Liver (tissue), 9 donors: Measurements from ENCODE around the gene LYVE1. TPM values are rescaled to one million over a fixed set of nuclear protein-coding genes. Genes with fewer than 3 reads are reported as not detected.

Experiments used
- DNase-seq: peaks from one replicate; pipeline ENCODE4 v3.0.0-alpha.2; 2017; ENCODE audit warnings: low spot score
- H3K27ac ChIP-seq, 2 donors: one replicate each; pipeline ENCODE4 v1.7.0; 2013; ENCODE audit warnings: inconsistent platforms in 2 of 2, low read length in 2 of 2, control low read depth in 1 of 2, low read depth in 1 of 2, mild to moderate bottlenecking in 1 of 2
- H3K27me3 ChIP-seq, 4 donors: one replicate each; pipeline versions ENCODE4 v1.6.1 to v1.7.0; 2013; ENCODE audit warnings: low read length in 3 of 4, inconsistent platforms in 1 of 4, mild to moderate bottlenecking in 1 of 4, moderate library complexity in 1 of 4; ENCODE audit not compliant: control insufficient read depth in 4 of 4, insufficient read depth in 4 of 4
- H3K36me3 ChIP-seq, 4 donors: one replicate each; pipeline versions ENCODE4 v1.6.1 to v1.7.0; 2013; ENCODE audit warnings: low read length in 3 of 4, mild to moderate bottlenecking in 3 of 4, low read depth in 1 of 4, moderate library complexity in 1 of 4; ENCODE audit not compliant: control insufficient read depth in 4 of 4, insufficient read depth in 3 of 4
- H3K4me1 ChIP-seq, 4 donors: one replicate each; pipeline versions ENCODE4 v1.6.1 to v1.7.0; 2013; ENCODE audit warnings: low read length in 3 of 4, mild to moderate bottlenecking in 3 of 4, moderate library complexity in 1 of 4; ENCODE audit not compliant: control insufficient read depth in 4 of 4, insufficient read depth in 4 of 4
- H3K4me3 ChIP-seq, 3 donors: one replicate each; pipeline versions ENCODE4 v1.6.1 to v1.7.0; 2013; ENCODE audit warnings: low read length in 3 of 3, control low read depth in 1 of 3, low read depth in 1 of 3, mild to moderate bottlenecking in 1 of 3
- H3K9ac ChIP-seq, 2 donors: one replicate each; pipeline ENCODE4 v1.7.0; 2013; ENCODE audit warnings: low read length in 2 of 2, mild to moderate bottlenecking in 2 of 2, moderate library complexity in 2 of 2, control low read depth in 1 of 2, low read depth in 1 of 2
- H3K9me3 ChIP-seq, 4 donors: one replicate each; pipeline versions ENCODE4 v1.6.1 to v1.7.0; 2013; ENCODE audit warnings: low read length in 3 of 4; ENCODE audit not compliant: control insufficient read depth in 4 of 4
- CTCF ChIP-seq: fragments of 150-350 bp; IDR thresholded peaks from 2 replicates; pipeline ENCODE4 v1.5.1; 2017; ENCODE audit warnings: improper control_type of control experiment, low read depth, low read length; ENCODE audit not compliant: missing input control
- EGR1 ChIP-seq, 2 donors: IDR thresholded peaks; 2 replicates each; pipeline ENCODE4 v1.6.1; 2016 to 2018; ENCODE audit warnings: antibody characterized with exemption in 2 of 2, low read depth in 2 of 2
- FOXA1 ChIP-seq: IDR thresholded peaks from 2 replicates; pipeline ENCODE4 v1.6.1; 2016; ENCODE audit warnings: antibody characterized with exemption
- FOXA2 ChIP-seq: IDR thresholded peaks from 2 replicates; pipeline ENCODE4 v1.6.1; 2016; ENCODE audit warnings: antibody characterized with exemption
- GABPA ChIP-seq, 2 donors: IDR thresholded peaks in 1 of 2; conservative IDR thresholded peaks in 1 of 2; 2 replicates each; pipeline ENCODE4 v1.6.1; 2016; ENCODE audit warnings: antibody characterized with exemption in 2 of 2, mild to moderate bottlenecking in 1 of 2, moderate library complexity in 1 of 2
- HNF4A ChIP-seq, 2 donors: conservative IDR thresholded peaks; 2 replicates each; pipeline ENCODE4 v1.6.1; 2016; ENCODE audit warnings: antibody characterized with exemption in 2 of 2, mild to moderate bottlenecking in 2 of 2
- HNF4G ChIP-seq: IDR thresholded peaks from 2 replicates; pipeline ENCODE4 v1.6.1; 2016; ENCODE audit warnings: antibody characterized with exemption
- JUND ChIP-seq, 2 donors: IDR thresholded peaks; 2 replicates each; pipeline ENCODE4 v1.6.1; 2016; ENCODE audit warnings: antibody characterized with exemption in 2 of 2
- MAX ChIP-seq: IDR thresholded peaks from 2 replicates; pipeline ENCODE4 v1.6.1; 2016; ENCODE audit warnings: antibody characterized with exemption
- NR2F2 ChIP-seq: IDR thresholded peaks from 2 replicates; pipeline ENCODE4 v1.6.1; 2016; ENCODE audit warnings: antibody characterized with exemption
- RAD21 ChIP-seq, 2 donors: IDR thresholded peaks; 2 replicates each; pipeline ENCODE4 v1.6.1; 2016; ENCODE audit warnings: antibody characterized with exemption in 2 of 2, mild to moderate bottlenecking in 2 of 2
- REST ChIP-seq: IDR thresholded peaks from 2 replicates; pipeline ENCODE4 v1.6.1; 2016; ENCODE audit warnings: antibody characterized with exemption, mild to moderate bottlenecking
- RXRA ChIP-seq, 2 donors: IDR thresholded peaks; 2 replicates each; pipeline ENCODE4 v1.6.1; 2017 to 2018; ENCODE audit warnings: antibody characterized with exemption in 2 of 2, mild to moderate bottlenecking in 1 of 2
- SP1 ChIP-seq: IDR thresholded peaks from 2 replicates; pipeline ENCODE4 v1.6.1; 2018; ENCODE audit warnings: antibody characterized with exemption, mild to moderate bottlenecking
- TAF1 ChIP-seq: conservative IDR thresholded peaks from 2 replicates; pipeline ENCODE4 v1.6.1; 2016; ENCODE audit warnings: antibody characterized with exemption, mild to moderate bottlenecking
- YY1 ChIP-seq: IDR thresholded peaks from 2 replicates; pipeline ENCODE4 v1.6.1; 2016; ENCODE audit warnings: antibody characterized with exemption, mild to moderate bottlenecking
- ZBTB33 ChIP-seq: IDR thresholded peaks from 2 replicates; pipeline ENCODE4 v1.6.1; 2016; ENCODE audit warnings: antibody characterized with exemption
- WGBS: extraction: QIAGEN DNeasy Blood & Tissue Kit; methylation state at CpG from one replicate; pipeline ENCODE4 v1.1.7; 2013; 5-methylcytosine and 5-hydroxymethylcytosine counted together
- polyA plus RNA-seq, 2 donors: library from polyadenylated mRNA; stranded (reverse) in 1 of 2; unstranded in 1 of 2; fragments of 200-250 nt in 1 of 2; fragments of >200 nt in 1 of 2; fragmentation: Nextera tagmentation in 1 of 2; extraction: Ambion mirVana in 1 of 2; gene quantifications; one replicate each; pipeline versions ENCODE4 v1.2.1 to v1.2.3, GENCODE V29; 2013 to 2015
- total RNA-seq, 2 donors: library from RNA; depleted of rRNA; stranded (reverse); fragments of >200 nt; gene quantifications; one replicate each; pipeline ENCODE4 v1.2.3, GENCODE V29; 2014
- TF ChIP-seq, protein P1 (sequence below): IDR thresholded peaks from 2 replicates; pipeline ENCODE4 v1.6.1; 2016; ENCODE audit warnings: antibody characterized with exemption
- donor health status: healthy.
- donor health status: healthy.
- donor health status: healthy.
- donor health status: healthy.
- donor health status: healthy.

Gene LYVE1
- total and polyA plus RNA-seq, 4 donors: 11.3 to 46.7 (median 28.3) TPM

DNA sequence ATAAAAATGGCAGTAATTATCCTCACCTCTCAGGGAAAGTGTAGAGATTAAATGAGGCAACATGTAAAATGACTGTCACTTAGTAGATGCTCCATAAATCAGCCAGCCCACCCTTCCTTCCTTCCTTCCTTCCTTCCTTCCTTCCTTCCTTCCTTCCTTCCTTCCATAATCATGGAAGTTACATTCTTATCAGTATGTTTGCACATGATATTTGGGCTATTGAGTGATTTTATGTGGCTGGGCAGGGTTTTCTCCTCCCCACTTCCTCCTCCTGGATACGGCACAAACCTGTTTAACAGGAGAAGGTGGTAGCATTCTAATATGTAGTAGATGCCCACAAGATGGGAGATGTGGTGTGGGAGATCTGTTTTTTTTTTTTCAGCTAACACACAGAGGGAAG is 11.9 kb downstream of the LYVE1 start:
- no peak overlapping the region for H3K4me3 ChIP-seq
- peaks cover 0 to 5% (median 0%) of the 10 kb centered on the region in 4 donors for H3K4me1 ChIP-seq
- H3K9ac ChIP-seq: no peak overlapping the region
- no peaks in the 10 kb centered on the region for H3K27me3 ChIP-seq
- 67% methylated on average over 1 of the region's 1 CpG for WGBS
- DNase-seq: no peak
- H3K36me3 ChIP-seq: peaks cover 0 to 4% (median 1%) of the 10 kb centered on the region in 4 donors
- H3K27ac ChIP-seq: no peak overlapping the region
- H3K9me3 ChIP-seq: peaks cover 0 to 4% (median 0%) of the 10 kb centered on the region in 4 donors
- TF ChIP-seq NR2F2 (no peak), EGR1 (IDR thresholded peaks at IDR 0.05; ENCODE audit: low read depth in 2 of 2) (no peak)
- TF ChIP-seq, protein P1, sequence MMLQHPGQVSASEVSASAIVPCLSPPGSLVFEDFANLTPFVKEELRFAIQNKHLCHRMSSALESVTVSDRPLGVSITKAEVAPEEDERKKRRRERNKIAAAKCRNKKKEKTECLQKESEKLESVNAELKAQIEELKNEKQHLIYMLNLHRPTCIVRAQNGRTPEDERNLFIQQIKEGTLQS: no peak

- Histone ChIP-seq H3K4me3 (no peak overlapping the region), H3K36me3 (no peaks in the 10 kb centered on the region), H3K27ac (no peak overlapping the region), H3K27me3 (no peaks in the 10 kb centered on the region), H3K9me3 (peaks cover 0 to 4% (median 0%) of the 10 kb centered on the region in 4 donors), H3K4me1 (no peaks in the 10 kb centered on the region), H3K9ac (no peak overlapping the region)
- TF ChIP-seq RAD21 (IDR thresholded peaks at IDR 0.05): no peak
- DNase-seq: no peak
- WGBS: 86% methylated on average over 3 of the region's 3 CpGs
These were observed 16.6 kb downstream of the LYVE1 start for GRCh38 chr11:10551845-10552352.

DNA sequence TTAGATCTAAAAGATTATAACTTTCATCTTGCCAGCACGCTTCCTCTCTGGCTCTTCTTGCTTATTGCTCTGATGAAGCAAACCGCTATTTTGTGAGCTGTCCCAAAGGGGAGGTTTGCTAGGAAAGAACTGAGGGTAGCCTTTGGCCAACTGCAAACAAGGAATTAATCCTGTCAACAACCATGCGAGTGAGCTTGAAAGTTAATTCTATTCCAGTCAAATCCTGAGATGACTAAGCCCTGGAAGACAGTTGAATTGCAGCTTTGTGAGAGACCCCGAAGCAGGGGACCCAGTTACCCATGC is 17.2 kb downstream of the LYVE1 start:
- peaks cover 0 to 4% (median 0%) of the 10 kb centered on the region in 4 donors for H3K9me3 ChIP-seq
- H3K27ac ChIP-seq: no peak overlapping the region
- no peak overlapping the region for H3K4me3 ChIP-seq
- H3K9ac ChIP-seq: no peak overlapping the region
- TF ChIP-seq CTCF (no peak), TAF1 (no peak), FOXA2 (no peak), FOXA1 (no peak), HNF4A (conservative IDR thresholded peaks at IDR 0.05) (no peak), NR2F2 (no peak), JUND (IDR thresholded peaks at IDR 0.05) (no peak), YY1 (no peak), EGR1 (IDR thresholded peaks at IDR 0.05; ENCODE audit: low read depth in 2 of 2) (no peak), HNF4G (no peak), REST (no peak), MAX (no peak), SP1 (no peak), GABPA (IDR thresholded peaks at IDR 0.05 in 1 of 2, conservative IDR thresholded peaks at IDR 0.05 in 1 of 2) (no peak), RAD21 (IDR thresholded peaks at IDR 0.05) (no peak), ZBTB33 (no peak), RXRA (IDR thresholded peaks at IDR 0.05) (no peak)
- TF ChIP-seq, protein P1: no peak
- H3K27me3 ChIP-seq: no peaks in the 10 kb centered on the region
- WGBS: 75% methylated on average over 4 of the region's 4 CpGs
- no peak for DNase-seq
- H3K36me3 ChIP-seq: no peaks in the 10 kb centered on the region
- no peaks in the 10 kb centered on the region for H3K4me1 ChIP-seq
